Measurements from ENCODE around the gene MGP.

Gene MGP

DNA sequence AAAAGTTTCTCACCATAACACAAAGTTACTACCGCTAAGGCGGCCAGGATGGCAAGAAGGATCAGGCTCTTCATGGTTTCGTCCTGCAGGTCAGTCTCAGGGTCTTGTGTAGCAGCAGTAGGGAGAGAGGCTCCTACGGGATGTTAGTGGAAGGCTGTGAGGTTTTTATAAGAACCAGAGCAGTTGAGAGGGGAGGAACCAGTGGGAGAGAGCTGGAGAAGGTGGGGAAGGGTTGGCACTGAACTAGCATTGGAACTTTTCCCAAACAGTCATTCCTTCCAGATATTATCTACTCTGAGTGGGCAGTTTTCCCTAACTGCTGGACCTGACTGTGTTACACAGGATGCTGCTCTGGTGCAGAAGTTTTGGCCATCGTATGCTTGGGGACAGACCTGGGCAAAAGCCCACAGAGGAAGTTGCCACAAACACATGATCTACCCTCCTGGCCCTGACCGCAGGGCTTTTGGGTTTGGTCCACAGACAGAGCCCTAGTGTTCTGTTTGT, at the start of gene MGP:
Gene MGP, minus strand, starts transcription at position 137 of the 504 bp plus-strand sequence. Its CDS starts 63 bp downstream, at position 74.
- no peak for DNase-seq

- DNase-seq = no peak
Measured at GRCh38 chr12:14935031-14935430, 49.4 kb upstream of the MGP start.

- DNase-seq = no peak
Measured at GRCh38 chr12:14934511-14934910, 48.9 kb upstream of the MGP start.

DNA sequence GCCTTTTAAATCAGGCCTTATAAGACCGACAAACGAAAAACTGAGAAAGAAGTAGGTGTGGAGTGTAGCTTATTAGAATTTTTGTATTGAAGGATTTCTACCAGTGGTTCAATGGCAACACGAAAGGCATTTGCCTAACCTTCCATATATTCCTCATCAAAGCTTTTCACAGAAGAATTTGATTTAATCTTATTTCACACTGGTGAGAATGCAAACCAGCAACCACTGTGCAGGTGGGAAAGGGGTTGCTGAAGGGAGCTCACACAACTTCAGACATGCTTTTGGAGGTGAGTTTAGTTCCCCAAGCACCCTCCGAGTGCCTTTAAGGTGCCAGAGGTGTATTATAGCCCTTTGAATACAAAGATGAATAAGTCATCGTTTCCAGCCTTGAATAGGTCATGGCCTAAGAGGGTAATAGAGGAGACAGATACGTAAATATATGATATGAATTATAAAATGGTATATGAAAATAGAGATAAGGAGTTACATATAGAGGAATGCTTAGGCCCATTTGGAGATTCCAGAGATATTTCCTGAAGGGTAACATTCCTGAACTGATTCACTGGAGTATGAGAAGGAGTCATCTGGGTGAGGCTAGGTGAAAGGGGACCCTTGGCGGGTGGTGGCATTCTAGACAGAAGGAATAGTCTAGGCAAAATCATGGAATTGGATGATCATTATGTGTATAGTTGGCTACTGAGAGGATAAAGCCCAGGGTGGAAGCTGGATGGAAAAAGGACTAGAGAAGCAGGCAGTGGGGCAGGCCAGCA, 46.3 kb upstream of the MGP start:
- no peak for DNase-seq

DNA sequence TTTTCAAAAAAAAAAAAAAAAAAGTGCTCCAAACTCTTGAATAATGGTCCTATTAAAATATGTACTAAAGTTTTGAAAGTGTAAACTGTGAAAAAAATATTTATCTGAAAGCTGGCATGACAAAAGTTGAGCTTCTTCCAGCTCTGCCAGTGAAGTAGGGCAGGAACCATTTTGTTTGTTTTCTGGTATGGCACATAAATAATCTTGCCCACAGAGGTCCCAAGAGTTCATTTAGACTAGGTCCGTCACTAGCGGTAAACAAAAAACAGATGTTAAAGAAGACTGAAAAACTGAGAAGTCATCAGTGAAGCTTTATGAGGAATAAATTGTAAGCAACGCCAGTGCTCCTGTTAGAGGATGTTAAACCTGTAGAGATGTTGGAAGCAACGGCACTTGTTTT, 45.7 kb upstream of the MGP start:
- no peak for DNase-seq

- DNase-seq = no peak
Measured at GRCh38 chr12:14930299-14930698, 44.6 kb upstream of the MGP start.

- DNase-seq = no peak
Measured at GRCh38 chr12:14928931-14929330, 43.3 kb upstream of the MGP start.

- DNase-seq = no peak
Measured at GRCh38 chr12:14927267-14927666, 41.6 kb upstream of the MGP start.

- DNase-seq = no peak
Measured at GRCh38 chr12:14924541-14924940, 38.9 kb upstream of the MGP start.

GRCh38 chr12:14923944-14924343, 38.3 kb upstream of the MGP start:
- no peak for DNase-seq

DNA sequence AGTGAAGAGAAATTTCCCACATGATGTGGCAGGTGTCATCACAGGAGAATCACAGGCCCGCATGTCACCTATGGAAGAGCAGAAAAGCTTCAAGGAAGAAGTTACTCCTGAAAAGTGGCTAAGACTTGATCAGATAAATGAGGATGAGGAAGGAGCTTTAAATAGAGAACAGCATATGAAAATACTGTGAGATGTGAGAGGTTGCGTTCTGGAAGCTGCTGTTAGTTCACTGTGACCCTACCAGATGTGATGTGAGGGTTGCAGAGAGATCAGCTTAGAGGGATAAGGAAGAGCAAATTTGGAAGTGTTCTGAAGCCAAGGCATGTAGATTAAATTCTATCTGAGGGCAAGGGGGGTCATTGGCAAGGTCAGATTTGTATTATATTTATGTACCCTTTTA, 35.6 kb upstream of the MGP start:
- no peak for DNase-seq

- no peak for DNase-seq
Measured at GRCh38 chr12:14920475-14921126, 34.9 kb upstream of the MGP start.

GRCh38 chr12:14919455-14919854, 33.8 kb upstream of the MGP start:
- DNase-seq = no peak

DNA sequence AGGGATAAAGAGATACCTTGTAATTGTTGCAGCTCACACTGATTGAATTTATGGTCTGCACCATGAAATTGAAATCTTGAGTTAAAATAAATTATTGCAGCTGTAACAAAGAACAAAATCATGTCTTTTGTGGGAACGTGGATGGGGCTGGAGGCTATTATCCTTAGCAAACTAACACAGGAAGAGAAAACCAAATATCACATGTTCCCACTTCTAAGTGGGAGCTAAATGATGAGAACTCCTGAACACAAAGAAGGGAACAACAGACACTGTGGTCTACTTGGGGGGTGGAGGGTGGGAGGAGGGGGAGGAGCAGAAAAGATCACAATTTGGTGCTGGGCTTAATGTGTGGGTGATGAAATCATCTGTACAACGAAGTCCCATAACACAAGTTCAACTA, 30.1 kb upstream of the MGP start:
- DNase-seq = no peak

DNA sequence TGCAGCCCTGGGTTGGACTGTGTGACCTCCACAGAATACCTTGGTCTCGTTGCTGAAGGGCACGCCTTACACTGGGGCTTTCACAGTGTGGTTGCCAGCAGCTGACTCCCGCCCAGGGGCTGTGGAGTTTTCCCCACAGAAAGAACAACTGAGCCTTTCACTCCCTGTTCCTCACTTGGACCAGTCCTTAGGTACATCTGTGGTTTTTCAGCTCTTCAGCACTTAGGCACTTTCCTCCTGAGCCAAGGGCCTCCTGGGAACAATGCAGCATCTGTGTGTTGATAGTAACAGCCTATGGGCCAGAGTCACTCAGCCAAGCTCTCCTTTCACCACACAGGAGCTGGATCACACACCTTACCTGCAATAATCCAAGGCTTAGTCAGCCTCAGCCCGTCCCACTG, 27.7 kb upstream of the MGP start:
- no peak for DNase-seq

DNA sequence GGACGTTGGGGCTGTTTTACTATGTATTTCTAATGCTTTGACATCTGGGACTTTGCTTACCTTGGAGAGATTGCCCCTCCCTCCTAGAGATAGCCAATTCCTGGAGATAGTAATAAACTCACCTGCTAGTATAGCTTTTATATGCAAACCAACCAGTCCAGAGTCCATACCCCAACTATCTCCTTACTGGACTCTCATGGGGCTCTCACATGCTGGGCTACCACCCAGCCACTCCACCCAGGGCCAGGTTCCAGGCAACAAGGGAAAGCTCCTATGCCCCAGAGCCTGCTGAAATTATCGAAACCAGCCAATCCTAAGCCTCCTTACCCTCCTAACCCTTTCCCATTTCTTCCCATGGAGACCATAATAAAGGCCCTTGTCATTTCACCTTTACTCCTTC, 25.5 kb upstream of the MGP start:
- DNase-seq = no peak

DNA sequence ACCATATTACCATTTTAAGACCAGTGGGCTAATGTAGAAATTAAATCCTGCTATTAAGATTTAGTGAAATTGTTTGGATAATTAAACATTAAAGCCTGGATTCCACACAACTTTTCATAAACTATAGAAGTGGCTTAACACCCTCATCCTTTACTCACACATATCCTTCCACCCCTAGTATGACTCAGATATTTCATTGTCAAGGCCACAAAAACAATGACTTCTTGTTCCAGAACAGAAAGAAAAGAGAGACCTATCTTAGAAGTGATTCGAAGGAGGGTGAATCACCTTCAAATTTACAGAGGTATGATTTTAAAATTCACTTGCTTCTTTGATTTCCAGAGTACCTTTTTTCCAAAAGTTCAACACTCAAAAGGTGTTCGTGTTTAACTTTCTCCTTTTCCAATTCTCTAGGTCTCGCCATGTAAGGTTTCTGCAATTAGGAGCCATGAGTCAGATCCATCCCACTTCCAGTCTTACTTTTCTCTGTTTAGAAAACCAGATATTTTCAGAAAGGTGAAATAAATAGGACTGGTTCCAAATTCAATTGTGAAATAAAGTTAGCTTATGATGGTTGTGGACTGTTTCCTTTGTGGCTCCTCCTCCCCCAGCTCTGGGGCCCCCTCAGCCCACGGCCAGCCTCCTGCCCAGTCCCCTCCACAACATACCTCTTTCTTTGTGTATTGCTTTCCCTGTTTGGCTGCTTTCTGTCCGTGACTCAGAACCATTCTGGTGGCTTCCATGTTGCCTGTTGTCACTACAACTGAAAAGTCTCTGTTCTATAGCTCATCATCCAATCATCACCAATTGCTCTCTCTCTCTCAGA, 24.6 kb upstream of the MGP start:
- DNase-seq = no peak

DNA sequence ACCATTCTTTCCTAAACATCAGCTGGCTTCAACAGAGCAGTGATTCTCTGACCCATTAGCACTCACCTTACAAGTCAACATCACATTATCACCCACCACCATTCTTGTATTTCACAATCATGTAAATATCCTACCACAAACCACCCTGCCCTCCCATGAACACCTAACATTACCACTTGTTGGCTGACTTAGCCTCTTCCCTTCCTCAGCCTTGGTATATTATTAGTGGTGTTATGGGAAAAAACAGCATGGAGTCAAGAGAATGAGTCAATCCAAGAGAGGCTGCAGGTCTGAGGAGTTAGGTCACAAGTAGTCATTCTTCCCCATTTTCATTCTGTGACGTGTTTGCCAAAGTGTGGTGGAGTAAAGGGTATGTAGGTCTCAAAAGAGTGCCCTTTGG, 22.3 kb upstream of the MGP start:
- no peak for DNase-seq

- DNase-seq = no peak
Measured at GRCh38 chr12:14906114-14906513, 20.5 kb upstream of the MGP start.

GRCh38 chr12:14905269-14906004, 19.8 kb upstream of the MGP start:
- no peak for DNase-seq

DNA sequence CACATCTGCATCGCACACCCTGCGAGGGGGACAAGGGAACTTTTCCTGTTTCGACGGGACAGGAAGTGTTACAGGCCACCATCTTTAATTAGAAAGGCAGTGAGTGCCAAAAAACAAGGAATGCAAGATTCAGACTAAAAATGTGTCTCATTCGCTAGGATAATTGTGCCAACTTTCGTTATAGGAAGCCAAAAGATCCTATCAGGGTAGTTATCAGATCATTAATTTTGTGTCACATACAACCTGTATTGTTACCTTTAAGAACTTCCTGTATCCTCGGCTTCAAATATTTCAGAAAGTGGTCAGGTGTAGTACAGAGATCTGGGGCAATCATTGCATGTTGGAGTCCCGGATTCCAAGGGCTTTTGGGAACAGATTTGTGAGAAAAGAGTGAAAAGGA, 19.2 kb upstream of the MGP start:
- DNase-seq = no peak

DNA sequence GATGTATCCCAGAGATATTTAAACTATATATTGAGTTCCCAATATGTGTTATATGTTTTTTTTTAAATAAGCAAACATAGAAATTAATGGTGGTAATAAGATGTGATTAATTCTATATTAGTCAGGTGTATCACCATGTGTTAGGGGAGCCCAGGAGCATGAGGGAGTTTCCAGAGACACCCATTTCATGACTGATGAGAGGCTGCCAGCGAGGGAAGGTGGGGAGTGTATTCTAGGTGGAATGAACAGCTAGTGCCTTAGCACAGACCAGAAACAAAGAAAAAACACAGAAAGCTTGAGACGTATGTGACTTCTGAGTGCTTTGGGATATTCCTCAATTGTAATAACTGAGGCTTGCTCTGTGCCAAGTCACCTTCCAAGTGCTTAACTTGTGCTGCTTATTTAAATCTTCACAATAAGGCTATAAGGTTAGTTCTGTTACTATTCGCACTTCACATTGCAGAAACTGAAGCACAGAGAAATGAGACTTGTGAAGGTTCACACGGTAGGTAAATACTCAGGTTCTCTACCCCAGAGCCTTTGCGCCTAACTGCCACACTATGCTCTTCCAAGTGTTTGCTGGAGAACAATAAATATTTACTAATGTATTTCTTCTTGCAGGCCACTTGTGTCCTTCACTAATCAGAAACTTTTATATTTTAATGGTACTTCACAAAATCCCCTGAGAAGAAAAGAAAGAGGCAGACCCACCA, 17.9 kb upstream of the MGP start:
- DNase-seq = no peak

Measured in SIG-M5 (cell line).